HL-60 (cell line): Measurements from ENCODE around the gene SLC52A3.

ENCODE experiments used
- DNase-seq, 2 experiments: peaks; one replicate each; pipeline ENCODE4 v3.0.0-alpha.2; 2010 to 2020; ENCODE audit warnings: low read depth in 1 of 2, low spot score in 1 of 2
- H3K27ac ChIP-seq: fragments of 250-450 bp; sonication (Bioruptor Pico); replicated peaks from 2 replicates; pipeline ENCODE4 v1.5.1; 2020; ENCODE audit warnings: mild to moderate bottlenecking, moderate library complexity
- H3K27me3 ChIP-seq: fragments of 250-450 bp; sonication (Bioruptor Pico); 2 replicates; pipeline ENCODE4 v1.5.1; 2021; ENCODE audit warnings: mild to moderate bottlenecking, moderate library complexity; ENCODE audit not compliant: insufficient read depth, poor library complexity, severe bottlenecking
- H3K4me3 ChIP-seq: replicated peaks from 2 replicates; pipeline ENCODE4 v1.5.1; 2011; ENCODE audit warnings: mild to moderate bottlenecking, control low read depth, low read length; ENCODE audit not compliant: insufficient read depth
- GABPA ChIP-seq: IDR thresholded peaks from 2 replicates; pipeline ENCODE4 v1.6.1; 2012; ENCODE audit warnings: low read depth
- POLR2AphosphoS5 ChIP-seq: IDR thresholded peaks from 2 replicates; pipeline ENCODE4 v1.6.1; 2012; ENCODE audit warnings: low read depth
- SPI1 ChIP-seq: IDR thresholded peaks from 2 replicates; pipeline ENCODE4 v1.6.1; 2012; ENCODE audit warnings: low read depth, mild to moderate bottlenecking, borderline replicate concordance
- TF ChIP-seq, protein P1 (sequence below): IDR thresholded peaks from 2 replicates; pipeline ENCODE4 v1.6.1; 2012; ENCODE audit warnings: low read depth; ENCODE audit not compliant: insufficient replicate concordance
- TF ChIP-seq, protein P2 (sequence below): IDR thresholded peaks from one replicate; pipeline ENCODE4 v1.5.1; 2011; ENCODE audit warnings: low read length, control low read depth, inconsistent platforms; ENCODE audit not compliant: insufficient read depth

SLC52A3 gene

DNA sequence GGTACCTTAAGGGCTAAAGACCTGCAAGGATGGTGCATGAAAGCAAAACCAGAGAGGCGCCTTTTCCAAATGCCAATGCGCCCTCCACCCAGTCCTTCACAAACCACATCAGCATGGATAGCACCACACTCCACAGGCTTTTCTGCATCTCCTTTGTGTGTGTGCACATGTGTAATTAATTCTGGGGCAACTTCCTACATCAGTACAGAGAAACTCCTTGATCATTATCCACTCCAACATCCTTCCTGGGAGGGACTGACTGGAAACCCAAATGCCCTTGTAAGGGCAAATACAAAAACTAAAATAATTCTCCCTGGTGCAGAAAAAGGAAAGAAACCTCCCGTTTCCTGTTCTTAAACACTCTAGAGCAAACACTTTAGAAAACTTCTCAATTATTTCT, 10.8 kb downstream of the SLC52A3 start:
- TF ChIP-seq SPI1 = no peak
- TF ChIP-seq GABPA = no peak
- TF ChIP-seq, protein P1, sequence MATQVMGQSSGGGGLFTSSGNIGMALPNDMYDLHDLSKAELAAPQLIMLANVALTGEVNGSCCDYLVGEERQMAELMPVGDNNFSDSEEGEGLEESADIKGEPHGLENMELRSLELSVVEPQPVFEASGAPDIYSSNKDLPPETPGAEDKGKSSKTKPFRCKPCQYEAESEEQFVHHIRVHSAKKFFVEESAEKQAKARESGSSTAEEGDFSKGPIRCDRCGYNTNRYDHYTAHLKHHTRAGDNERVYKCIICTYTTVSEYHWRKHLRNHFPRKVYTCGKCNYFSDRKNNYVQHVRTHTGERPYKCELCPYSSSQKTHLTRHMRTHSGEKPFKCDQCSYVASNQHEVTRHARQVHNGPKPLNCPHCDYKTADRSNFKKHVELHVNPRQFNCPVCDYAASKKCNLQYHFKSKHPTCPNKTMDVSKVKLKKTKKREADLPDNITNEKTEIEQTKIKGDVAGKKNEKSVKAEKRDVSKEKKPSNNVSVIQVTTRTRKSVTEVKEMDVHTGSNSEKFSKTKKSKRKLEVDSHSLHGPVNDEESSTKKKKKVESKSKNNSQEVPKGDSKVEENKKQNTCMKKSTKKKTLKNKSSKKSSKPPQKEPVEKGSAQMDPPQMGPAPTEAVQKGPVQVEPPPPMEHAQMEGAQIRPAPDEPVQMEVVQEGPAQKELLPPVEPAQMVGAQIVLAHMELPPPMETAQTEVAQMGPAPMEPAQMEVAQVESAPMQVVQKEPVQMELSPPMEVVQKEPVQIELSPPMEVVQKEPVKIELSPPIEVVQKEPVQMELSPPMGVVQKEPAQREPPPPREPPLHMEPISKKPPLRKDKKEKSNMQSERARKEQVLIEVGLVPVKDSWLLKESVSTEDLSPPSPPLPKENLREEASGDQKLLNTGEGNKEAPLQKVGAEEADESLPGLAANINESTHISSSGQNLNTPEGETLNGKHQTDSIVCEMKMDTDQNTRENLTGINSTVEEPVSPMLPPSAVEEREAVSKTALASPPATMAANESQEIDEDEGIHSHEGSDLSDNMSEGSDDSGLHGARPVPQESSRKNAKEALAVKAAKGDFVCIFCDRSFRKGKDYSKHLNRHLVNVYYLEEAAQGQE = no peak
- TF ChIP-seq, protein P2, sequence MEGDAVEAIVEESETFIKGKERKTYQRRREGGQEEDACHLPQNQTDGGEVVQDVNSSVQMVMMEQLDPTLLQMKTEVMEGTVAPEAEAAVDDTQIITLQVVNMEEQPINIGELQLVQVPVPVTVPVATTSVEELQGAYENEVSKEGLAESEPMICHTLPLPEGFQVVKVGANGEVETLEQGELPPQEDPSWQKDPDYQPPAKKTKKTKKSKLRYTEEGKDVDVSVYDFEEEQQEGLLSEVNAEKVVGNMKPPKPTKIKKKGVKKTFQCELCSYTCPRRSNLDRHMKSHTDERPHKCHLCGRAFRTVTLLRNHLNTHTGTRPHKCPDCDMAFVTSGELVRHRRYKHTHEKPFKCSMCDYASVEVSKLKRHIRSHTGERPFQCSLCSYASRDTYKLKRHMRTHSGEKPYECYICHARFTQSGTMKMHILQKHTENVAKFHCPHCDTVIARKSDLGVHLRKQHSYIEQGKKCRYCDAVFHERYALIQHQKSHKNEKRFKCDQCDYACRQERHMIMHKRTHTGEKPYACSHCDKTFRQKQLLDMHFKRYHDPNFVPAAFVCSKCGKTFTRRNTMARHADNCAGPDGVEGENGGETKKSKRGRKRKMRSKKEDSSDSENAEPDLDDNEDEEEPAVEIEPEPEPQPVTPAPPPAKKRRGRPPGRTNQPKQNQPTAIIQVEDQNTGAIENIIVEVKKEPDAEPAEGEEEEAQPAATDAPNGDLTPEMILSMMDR = no peak
- TF ChIP-seq POLR2AphosphoS5 = no peak
- no peak overlapping the region for H3K27ac ChIP-seq
- no peaks in the 10 kb centered on the region for H3K27me3 ChIP-seq
- H3K4me3 ChIP-seq = no peak overlapping the region
- DNase-seq = no peak

DNA sequence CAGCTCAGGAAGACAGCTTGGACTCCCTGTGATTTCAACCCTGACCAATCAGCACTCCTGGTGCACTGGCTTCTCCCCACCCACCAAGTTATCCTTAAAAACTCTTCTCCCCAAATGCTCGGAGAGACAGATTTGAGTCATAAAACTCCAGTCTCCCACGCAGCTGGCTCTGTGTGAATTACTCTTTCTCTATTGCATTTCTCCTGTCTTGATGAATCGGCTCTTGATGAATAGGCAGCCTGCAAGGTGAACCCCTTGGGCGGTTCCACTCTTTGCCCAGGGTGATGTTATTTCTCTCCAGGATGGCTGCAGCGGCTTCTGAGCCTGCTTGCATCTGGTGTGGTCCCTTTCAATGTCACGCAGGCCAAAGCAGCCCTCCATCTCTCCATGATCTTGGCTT, 12.4 kb downstream of the SLC52A3 start:
- TF ChIP-seq, protein P2 = no peak
- TF ChIP-seq SPI1 (no peak), POLR2AphosphoS5 (no peak), GABPA (no peak)
- TF ChIP-seq, protein P1 = no peak
- H3K4me3 ChIP-seq = no peak overlapping the region

DNA sequence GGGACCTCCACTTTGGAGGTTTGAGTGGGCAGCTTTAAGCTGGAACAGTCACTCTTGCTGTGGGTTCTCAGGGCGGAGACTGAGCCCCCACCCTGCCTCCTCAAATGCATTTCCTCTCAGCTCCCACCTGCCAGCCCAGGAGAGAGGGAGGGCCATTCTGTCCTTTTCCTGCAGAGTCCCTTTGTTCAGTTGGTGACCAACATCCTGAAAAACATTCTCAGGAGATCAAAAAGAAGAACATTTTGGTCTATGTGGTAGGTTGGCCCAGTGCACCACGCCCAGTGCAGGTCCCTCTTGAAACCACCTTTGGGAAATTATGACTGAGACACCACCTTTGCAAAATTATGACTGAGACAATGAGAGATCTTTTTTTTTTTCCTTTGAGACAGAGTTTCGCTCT, 13.4 kb downstream of the SLC52A3 start:
- H3K4me3 ChIP-seq = no peak overlapping the region
- no peak for DNase-seq

More for the DNA sequence above, 12.4 kb downstream of the SLC52A3 start:
- no peak overlapping the region for H3K27ac ChIP-seq
- no peak for DNase-seq
- no peaks in the 10 kb centered on the region for H3K27me3 ChIP-seq

More for the DNA sequence above, 13.4 kb downstream of the SLC52A3 start:
- Histone ChIP-seq H3K27ac (no peak overlapping the region), H3K27me3 (no peaks in the 10 kb centered on the region)
- TF ChIP-seq, protein P2 = no peak
- TF ChIP-seq, protein P1 = no peak
- no peak for TF ChIP-seq SPI1
- no peak for TF ChIP-seq POLR2AphosphoS5
- TF ChIP-seq GABPA = no peak
